HepG2 (cell line): ENCODE results near the gene FEM1B. TPM values are rescaled to one million over a fixed set of nuclear protein-coding genes. Genes with fewer than 3 reads are reported as not detected.

Experiments
- ATAC-seq: fragments of 200-7000 bp; cut with Tn5 transposase; 3 replicates; pipeline ENCODE4 v1.9.1; 2020; ENCODE audit warnings: mild to moderate bottlenecking, moderate library complexity
- BruUV-seq: library from RNA; stranded (reverse); fragments of 400-500 nt; replicated peaks from 2 replicates; lab custom pipeline; 2021; lab: Mats Ljungman, UMichigan
- CTCF ChIA-PET: fragments of 300-600 bp; formaldehyde crosslinking; extraction: SDS; loops from one replicate; lab custom pipeline; 2021; ENCODE audit warnings: low total read pairs, inconsistent platforms, low intra/inter-chr PET ratio; lab: Yijun Ruan, JAX
- POLR2A ChIA-PET: fragments of 350-600 bp; sonication (Branson Sonifier 250); formaldehyde crosslinking; loops from one replicate; lab custom pipeline; 2020; ENCODE audit warnings: antibody characterized with exemption, inconsistent platforms; lab: Yijun Ruan, JAX
- DNase-seq: peaks from one replicate; pipeline ENCODE4 v3.0.0-alpha.2; 2015; ENCODE audit warnings: low spot score
- FAIRE-seq: peaks from 3 replicates; lab custom pipeline; 2011; peaks lifted over from hg19 to GRCh38; lab: Jason Lieb, UNC
- H2AFZ ChIP-seq: one replicate; pipeline ENCODE4 v1.6.1; 2011; ENCODE audit warnings: low read length, inconsistent platforms
- H3K27ac ChIP-seq: fragments of 300-600 bp; 3 replicates; pipeline ENCODE4 v1.8.0; 2011; ENCODE audit warnings: mixed run types, mild to moderate bottlenecking, mixed read lengths, low read length, inconsistent platforms; ENCODE audit not compliant: insufficient read depth; ENCODE audit errors: extremely low read length
- H3K27me3 ChIP-seq, 2 experiments: fragments of 200-600 bp in 1 of 2; 2 replicates in 1 of 2; 3 replicates in 1 of 2; pipeline versions ENCODE4 v1.6.0 to v1.8.0; 2011; ENCODE audit warnings: low read length in 2 of 2, mild to moderate bottlenecking in 2 of 2, moderate library complexity in 2 of 2, inconsistent platforms in 1 of 2; ENCODE audit not compliant: insufficient read depth in 2 of 2, control insufficient read depth in 1 of 2
- H3K36me3 ChIP-seq, 2 experiments: fragments of 200-600 bp in 1 of 2; replicated peaks in 1 of 2; 2 replicates in 1 of 2; 3 replicates in 1 of 2; pipeline versions ENCODE4 v1.5.1 to v1.8.0; 2011; ENCODE audit warnings: low read length in 2 of 2, inconsistent platforms in 1 of 2; ENCODE audit not compliant: insufficient read depth in 2 of 2, control insufficient read depth in 1 of 2
- H3K4me1 ChIP-seq: 2 replicates; pipeline ENCODE4 v1.5.1; 2012; ENCODE audit warnings: low read length, inconsistent platforms; ENCODE audit not compliant: insufficient read depth
- H3K4me2 ChIP-seq: 2 replicates; pipeline ENCODE4 v1.6.0; 2011; ENCODE audit warnings: low read depth, low read length, inconsistent platforms
- H3K4me3 ChIP-seq, 3 experiments: fragments of 200-600 bp in 1 of 3; sonication (generic), shearing (Covaris generic) in 1 of 3; replicated peaks in 1 of 3; 2 replicates each; pipeline ENCODE4 v1.5.1; 2011 to 2016; ENCODE audit warnings: low read length in 3 of 3, inconsistent platforms in 2 of 3, low read depth in 2 of 3, mild to moderate bottlenecking in 2 of 3, control low read depth in 1 of 3, mixed read lengths in 1 of 3; ENCODE audit not compliant: insufficient read depth in 1 of 3
- H3K79me2 ChIP-seq: one replicate; pipeline ENCODE4 v1.6.1; 2011; ENCODE audit warnings: low read length, inconsistent platforms; ENCODE audit not compliant: insufficient read depth
- H3K9ac ChIP-seq: 2 replicates; pipeline ENCODE4 v1.6.0; 2011; ENCODE audit warnings: mild to moderate bottlenecking, low read depth, low read length, inconsistent platforms; ENCODE audit not compliant: insufficient read depth
- H3K9me3 ChIP-seq: 2 replicates; pipeline ENCODE4 v1.5.1; 2012; ENCODE audit warnings: mild to moderate bottlenecking, low read length
- H4K20me1 ChIP-seq: 2 replicates; pipeline ENCODE4 v1.6.0; 2011; ENCODE audit warnings: inconsistent platforms, mild to moderate bottlenecking, low read length, moderate library complexity; ENCODE audit not compliant: insufficient read depth
- HOXA9 ChIP-seq: sonication (generic); formaldehyde crosslinking; IDR thresholded peaks from 2 replicates; pipeline ENCODE4 v1.8.1; 2022; ENCODE audit warnings: missing genetic modification reagents, mild to moderate bottlenecking, moderate library complexity, borderline replicate concordance
- KAT7 ChIP-seq: IDR thresholded peaks from 2 replicates; pipeline ENCODE4 v1.6.1; 2018; ENCODE audit warnings: borderline replicate concordance, missing compliant biosample characterization
- RARA ChIP-seq: IDR thresholded peaks from 2 replicates; pipeline ENCODE4 v1.6.1; 2016; ENCODE audit warnings: missing genetic modification reagents, missing compliant biosample characterization
- SMYD3 ChIP-seq: sonication (generic); formaldehyde crosslinking; IDR thresholded peaks from 2 replicates; pipeline ENCODE4 v1.8.1; 2023; ENCODE audit warnings: mild to moderate bottlenecking, missing genetic modification reagents
- SP1 ChIP-seq, 2 experiments: fragments of 450-650 bp in 1 of 2; sonication (generic) in 1 of 2; formaldehyde crosslinking in 1 of 2; IDR thresholded peaks; 2 replicates each; pipeline versions ENCODE4 v1.4.0 to v1.6.1; 2016 to 2020; ENCODE audit warnings: missing genetic modification reagents in 1 of 2
- TARDBP ChIP-seq: sonication (generic); formaldehyde crosslinking; IDR thresholded peaks from 2 replicates; pipeline ENCODE4 v1.8.0; 2022; ENCODE audit warnings: mild to moderate bottlenecking, missing genetic modification reagents
- ZFP36 ChIP-seq: fragments of 150-350 bp; IDR thresholded peaks from 2 replicates; pipeline ENCODE4 v1.6.1; 2018; ENCODE audit warnings: borderline replicate concordance, low read length, low read depth; ENCODE audit not compliant: partially characterized antibody
- ZNF343 ChIP-seq: sonication (generic); formaldehyde crosslinking; IDR thresholded peaks from 2 replicates; pipeline ENCODE4 v1.4.0; 2020; ENCODE audit warnings: mild to moderate bottlenecking, missing genetic modification reagents
- ZNF609 ChIP-seq: sonication (generic); formaldehyde crosslinking; IDR thresholded peaks from 2 replicates; pipeline ENCODE4 v1.4.0; 2020; ENCODE audit warnings: mild to moderate bottlenecking, missing genetic modification reagents, borderline replicate concordance
- ZNF792 ChIP-seq: IDR thresholded peaks from 2 replicates; pipeline ENCODE4 v1.6.1; 2016
- ZNF878 ChIP-seq: sonication (generic); formaldehyde crosslinking; IDR thresholded peaks from 2 replicates; pipeline ENCODE4 v1.8.1; 2023; ENCODE audit warnings: mild to moderate bottlenecking, missing genetic modification reagents, moderate library complexity
- ZNF883 ChIP-seq: sonication (generic); formaldehyde crosslinking; IDR thresholded peaks from 2 replicates; pipeline ENCODE4 v1.5.1; 2020; ENCODE audit warnings: mild to moderate bottlenecking, missing genetic modification reagents; ENCODE audit errors: not compliant biosample characterization
- ZSCAN5A ChIP-seq: sonication (generic); formaldehyde crosslinking; IDR thresholded peaks from 2 replicates; pipeline ENCODE4 v1.8.0; 2022; ENCODE audit warnings: mild to moderate bottlenecking, missing genetic modification reagents, borderline replicate concordance
- in situ Hi-C: cut with HindIII; loops from 2 replicates; pipeline ENCODE4 v1.10.0; 2017; ENCODE audit warnings: low pct_unique_long_range_greater_than_20kb; ENCODE audit not compliant: extremely low pct_ligation_motif_present
- intact Hi-C: fragments of 100-400 bp; cut with micrococcal nuclease; formaldehyde crosslinking; loops from one replicate; pipeline ENCODE4 v1.10.0; 2022; ENCODE audit not compliant: unreplicated experiment
- polyA plus RNA-seq, 8 experiments: library from polyadenylated mRNA; depleted of rRNA in 3 of 8; stranded (reverse) in 7 of 8; unstranded in 1 of 8; fragments of >200 nt; fragmentation: Illumina TruSeq in 4 of 8; extraction: Trizol in 4 of 8; gene quantifications; 2 replicates each; pipeline versions ENCODE4 v1.2.1 to v1.2.3, GENCODE V29; 2011 to 2016; ENCODE audit warnings: low read depth in 4 of 8, missing spikeins in 1 of 8, mixed read lengths in 1 of 8; ENCODE audit not compliant: insufficient read depth in 1 of 8
- total RNA-seq, 5 experiments: library from RNA; depleted of rRNA; stranded (reverse); fragments of >200 nt; fragmentation: Illumina TruSeq; extraction: Trizol; gene quantifications; 2 replicates each; pipeline ENCODE4 v1.2.3, GENCODE V29; 2016; ENCODE audit warnings: low read depth in 1 of 5

Gene FEM1B
- total and polyA plus RNA-seq, 2 of the 13 experiments (the other 11 are each of a cell fraction or from before 2014, with no cell fraction given), result 38.1 to 40.0 TPM

DNA sequence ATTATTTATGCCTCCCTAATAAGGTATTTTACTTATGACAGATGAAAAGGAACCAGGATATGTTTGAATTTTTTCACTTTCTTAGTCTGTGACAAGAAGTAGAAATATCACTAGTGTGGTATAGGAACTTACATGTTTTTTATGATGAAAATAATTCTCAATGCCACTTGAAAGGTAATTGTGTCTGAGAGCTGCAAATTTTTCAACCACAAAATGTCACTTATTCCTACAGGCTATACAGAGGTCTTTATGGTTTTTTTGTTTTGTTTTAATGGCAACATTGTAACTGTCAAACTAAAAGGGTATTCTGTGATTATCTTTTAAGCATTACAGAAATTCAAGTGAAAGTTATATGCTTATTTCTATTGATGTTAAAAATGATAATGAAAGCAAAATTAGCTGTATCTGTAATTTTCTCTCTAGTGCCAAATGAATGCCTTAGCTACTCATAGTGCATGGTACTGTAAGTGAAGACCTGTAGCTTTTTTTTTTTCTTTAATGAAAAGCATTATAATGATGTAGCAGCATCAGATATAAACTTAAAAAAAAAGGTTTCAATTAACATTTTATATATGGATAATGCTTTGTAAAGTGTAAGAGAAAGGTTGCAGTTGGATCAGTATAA lies 14.7 kb downstream of the FEM1B start:
- CTCF ChIA-PET, result no interaction called here
- H3K4me1 ChIP-seq, result no peaks in the 10 kb centered on the region
- no peak overlapping the region for H2AFZ ChIP-seq
- TF ChIP-seq SP1 (IDR thresholded peaks at IDR 0.05), result no peak
- no peak for TF ChIP-seq SP1 (CRISPR knock-in tag; IDR thresholded peaks at IDR 0.05)
- no peak for TF ChIP-seq HOXA9 (CRISPR knock-in tag)
- no peak for TF ChIP-seq RARA
- no peak for TF ChIP-seq KAT7 (CRISPR knock-in tag)
- no peak for TF ChIP-seq ZNF343 (CRISPR knock-in tag)
- no peak for TF ChIP-seq TARDBP (CRISPR knock-in tag)
- TF ChIP-seq ZNF792 (CRISPR knock-in tag), result no peak
- no peak for TF ChIP-seq ZNF609
- no peak for TF ChIP-seq ZNF878 (CRISPR knock-in tag)
- no peak for TF ChIP-seq ZFP36
- no peak for TF ChIP-seq ZNF883
- TF ChIP-seq SMYD3, result no peak
- no peak for TF ChIP-seq ZSCAN5A (CRISPR knock-in tag)
- no peaks in the 10 kb centered on the region for H3K27me3 ChIP-seq
- intact Hi-C loops, result no loop called here
- no peak overlapping the region for H3K27ac ChIP-seq
- DNase-seq, result no peak
- H3K9ac ChIP-seq, result no peak overlapping the region
- H3K4me2 ChIP-seq, result no peak overlapping the region
- H3K79me2 ChIP-seq, result peaks cover 47% of the 10 kb centered on the region
- H3K4me3 ChIP-seq, result no peak overlapping the region
- no peaks in the 10 kb centered on the region for H3K9me3 ChIP-seq
- no peak for FAIRE-seq
- in situ Hi-C loops, result no loop called here
- POLR2A ChIA-PET, result no interaction called here
- H3K36me3 ChIP-seq, result peaks cover 9 to 38% of the 10 kb centered on the region in 2 experiments
- peaks cover 4% of the 10 kb centered on the region; the same call in 1 of the 2 replicates for H4K20me1 ChIP-seq
- ATAC-seq, result no peak
- BruUV-seq, result no TSS peak
